HepG2 (cell line): ENCODE data around the gene TBC1D22A. TPM values are rescaled to one million over a fixed set of nuclear protein-coding genes. Genes with fewer than 3 reads are reported as not detected.

Source experiments
- AHR ChIP-seq: IDR thresholded peaks from 2 replicates; pipeline ENCODE4 v1.6.1; 2018; ENCODE audit warnings: missing genetic modification reagents, missing compliant biosample characterization
- ATF7-NPFF ChIP-seq: sonication (generic); formaldehyde crosslinking; IDR thresholded peaks from 2 replicates; pipeline ENCODE4 v1.8.1; 2023; ENCODE audit warnings: mild to moderate bottlenecking, low read depth, missing genetic modification reagents, moderate library complexity
- CSRNP1 ChIP-seq: sonication (generic); formaldehyde crosslinking; IDR thresholded peaks from 2 replicates; pipeline ENCODE4 v1.8.1; 2023; ENCODE audit warnings: mild to moderate bottlenecking, missing genetic modification reagents
- GPN1 ChIP-seq: sonication (generic); formaldehyde crosslinking; IDR thresholded peaks from 2 replicates; pipeline ENCODE4 v1.5.1; 2020; ENCODE audit warnings: missing genetic modification reagents, borderline replicate concordance
- IRF2 ChIP-seq: IDR thresholded peaks from 2 replicates; pipeline ENCODE4 v1.6.1; 2018; ENCODE audit warnings: missing genetic modification reagents, missing compliant biosample characterization
- MLX ChIP-seq: IDR thresholded peaks from 2 replicates; pipeline ENCODE4 v1.6.1; 2016
- MTERF4 ChIP-seq: sonication (generic); formaldehyde crosslinking; IDR thresholded peaks from 2 replicates; pipeline ENCODE4 v1.8.0; 2023; ENCODE audit warnings: mild to moderate bottlenecking, missing genetic modification reagents
- MXI1 ChIP-seq: IDR thresholded peaks from 3 replicates; pipeline ENCODE4 v1.6.1; 2012; ENCODE audit warnings: low read depth, low read length, inconsistent platforms, borderline replicate concordance
- NR2C2 ChIP-seq: sonication (generic); formaldehyde crosslinking; IDR thresholded peaks from 2 replicates; pipeline ENCODE4 v1.4.0; 2020; ENCODE audit warnings: missing genetic modification reagents, mild to moderate bottlenecking, moderate library complexity, borderline replicate concordance
- REPIN1 ChIP-seq: sonication (generic); formaldehyde crosslinking; IDR thresholded peaks from 2 replicates; pipeline ENCODE4 v1.8.0; 2022; ENCODE audit warnings: missing genetic modification reagents, low read depth, mild to moderate bottlenecking, borderline replicate concordance
- ZBTB20 ChIP-seq: sonication (generic); formaldehyde crosslinking; IDR thresholded peaks from 2 replicates; pipeline ENCODE4 v1.8.1; 2023; ENCODE audit warnings: missing genetic modification reagents, low read depth, mild to moderate bottlenecking, borderline replicate concordance
- ZMYM3 ChIP-seq: sonication (generic); formaldehyde crosslinking; IDR thresholded peaks from 2 replicates; pipeline ENCODE4 v1.5.1; 2020; ENCODE audit warnings: mild to moderate bottlenecking, missing genetic modification reagents
- ZNF3 ChIP-seq: IDR thresholded peaks from 2 replicates; pipeline ENCODE4 v1.7.0; 2017; ENCODE audit warnings: inconsistent platforms
- ZNF367 ChIP-seq: sonication (generic); formaldehyde crosslinking; IDR thresholded peaks from 2 replicates; pipeline ENCODE4 v1.4.0; 2020; ENCODE audit warnings: missing genetic modification reagents, borderline replicate concordance
- ZNF503 ChIP-seq: sonication (generic); formaldehyde crosslinking; IDR thresholded peaks from 2 replicates; pipeline ENCODE4 v1.4.0; 2020; ENCODE audit warnings: missing genetic modification reagents
- ZNF562 ChIP-seq: sonication (generic); formaldehyde crosslinking; IDR thresholded peaks from 2 replicates; pipeline ENCODE4 v1.8.0; 2022; ENCODE audit warnings: missing genetic modification reagents, borderline replicate concordance
- ZNF574 ChIP-seq: sonication (generic); formaldehyde crosslinking; IDR thresholded peaks from 2 replicates; pipeline ENCODE4 v1.4.0; 2020; ENCODE audit warnings: missing genetic modification reagents
- ZNF589 ChIP-seq: sonication (generic); formaldehyde crosslinking; conservative IDR thresholded peaks from 2 replicates; pipeline ENCODE4 v1.8.0; 2022; ENCODE audit warnings: mild to moderate bottlenecking, moderate library complexity, missing genetic modification reagents
- ZSCAN21 ChIP-seq: sonication (generic); formaldehyde crosslinking; IDR thresholded peaks from 2 replicates; pipeline ENCODE4 v1.8.0; 2022; ENCODE audit warnings: mild to moderate bottlenecking, missing genetic modification reagents, moderate library complexity, borderline replicate concordance
- polyA plus RNA-seq, 8 experiments: library from polyadenylated mRNA; depleted of rRNA in 3 of 8; stranded (reverse) in 7 of 8; unstranded in 1 of 8; fragments of >200 nt; fragmentation: Illumina TruSeq in 4 of 8; extraction: Trizol in 4 of 8; gene quantifications; 2 replicates each; pipeline versions ENCODE4 v1.2.1 to v1.2.3, GENCODE V29; 2011 to 2016; ENCODE audit warnings: low read depth in 4 of 8, missing spikeins in 1 of 8, mixed read lengths in 1 of 8; ENCODE audit not compliant: insufficient read depth in 1 of 8
- total RNA-seq, 5 experiments: library from RNA; depleted of rRNA; stranded (reverse); fragments of >200 nt; fragmentation: Illumina TruSeq; extraction: Trizol; gene quantifications; 2 replicates each; pipeline ENCODE4 v1.2.3, GENCODE V29; 2016; ENCODE audit warnings: low read depth in 1 of 5

TBC1D22A gene
- total and polyA plus RNA-seq, 2 of the 13 experiments (the other 11 are each of a cell fraction or from before 2014, with no cell fraction given) = 17.3 to 18.0 TPM

- TF ChIP-seq NR2C2 (peak; percentile 76), ZNF589 (CRISPR knock-in tag) (no peak), GPN1 (CRISPR knock-in tag) (no peak), ZBTB20 (CRISPR knock-in tag) (peak; percentile 56; the same call in 1 of the 2 replicates), ZNF3 (CRISPR knock-in tag) (peak; percentile 64; the same call in 1 of the 2 replicates), ZMYM3 (peak; percentile 72; the same call in 1 of the 2 replicates), ZNF574 (peak; percentile 86), REPIN1 (CRISPR knock-in tag) (peak; percentile 92; the same call in 1 of the 2 replicates), ZSCAN21 (CRISPR knock-in tag) (peak; percentile 41; the same call in 1 of the 2 replicates), MXI1 (peak; percentile 82; the same call in 1 of the 3 replicates), AHR (CRISPR knock-in tag) (no peak), CSRNP1 (CRISPR knock-in tag) (peak; percentile 60), ZNF562 (CRISPR knock-in tag) (no peak), IRF2 (peak; percentile 80), ZNF367 (no peak), ATF7-NPFF (CRISPR knock-in tag) (peak; percentile 68; the same call in 1 of the 2 replicates), ZNF503 (CRISPR knock-in tag) (peak; percentile 65; the same call in 1 of the 2 replicates), MTERF4 (CRISPR knock-in tag) (no peak), MLX (CRISPR knock-in tag) (peak; percentile 95)
These were observed 36.2 kb downstream of the TBC1D22A start (continued) for GRCh38 chr22:46798366-46799350.
